K562 treated with DMSO at 1 percent for 48 hours (cell line): ENCODE data around the gene POTEI. TPM values are rescaled to one million over a fixed set of nuclear protein-coding genes. Genes with fewer than 3 reads are reported as not detected.

Source experiments
- total RNA-seq: library from RNA; unstranded; fragments of 300-600 nt; gene quantifications from 2 replicates; pipeline ENCODE4 v1.2.3, GENCODE V29; 2022; ENCODE audit warnings: low replicate concordance; ENCODE audit errors: extremely low read depth

POTEI gene
- total RNA-seq, result not detected in 2 replicates

GRCh38 chr2:130509228-130509627, at the start of gene POTEI:
POTEI (minus strand) TSS chr2:130509328; CDS start chr2:130509235, 93 bp downstream.

GRCh38 chr2:130520992-130521391, 11.9 kb upstream of the POTEI start, which contains the start of gene CFC1B:
CFC1B (plus strand) TSS chr2:130521222; CDS start chr2:130521485, 263 bp downstream.

Other genes with a start within 250 kb of the POTEI start
- gene IMP4, start 166.4 kb downstream of the POTEI start, total RNA-seq, result not detected in 2 replicates
- not detected in 2 replicates for gene PTPN18, start 153.3 kb downstream of the POTEI start, total RNA-seq
- not detected in 2 replicates for gene CFC1B, start 11.9 kb upstream of the POTEI start, total RNA-seq
- not detected in 2 replicates for gene CFC1, start 90.2 kb upstream of the POTEI start, total RNA-seq
- gene POTEJ, start 102.1 kb upstream of the POTEI start, total RNA-seq, result not detected in 2 replicates
- not detected in 2 replicates for gene GPR148, start 219.7 kb upstream of the POTEI start, total RNA-seq
- gene AMER3, start 246.2 kb upstream of the POTEI start, total RNA-seq, result not detected in 2 replicates